Measurements from ENCODE around the gene DOCK1.

The DOCK1 gene

DNA sequence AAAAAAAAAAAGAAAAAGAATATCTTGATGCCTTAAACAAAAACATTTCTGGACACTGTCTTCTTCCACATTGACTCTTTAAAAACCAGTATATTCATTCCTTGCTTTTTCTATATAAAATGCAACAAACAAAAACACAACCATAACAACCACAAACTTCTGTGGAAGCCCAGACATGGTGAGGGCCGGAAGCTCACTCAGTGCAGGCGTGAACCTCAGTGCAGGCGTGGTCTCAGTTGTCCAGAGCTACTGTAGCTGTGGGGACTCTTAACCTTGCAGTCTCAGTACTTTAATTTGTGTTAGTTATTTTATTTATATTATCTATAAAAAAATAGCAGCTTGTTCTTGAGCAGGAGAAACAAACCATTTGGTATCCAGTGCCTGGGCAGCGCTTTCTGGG lies 131.8 kb downstream of the DOCK1 start:
- no peak for DNase-seq (ENCODE audit: low read depth)

DNA sequence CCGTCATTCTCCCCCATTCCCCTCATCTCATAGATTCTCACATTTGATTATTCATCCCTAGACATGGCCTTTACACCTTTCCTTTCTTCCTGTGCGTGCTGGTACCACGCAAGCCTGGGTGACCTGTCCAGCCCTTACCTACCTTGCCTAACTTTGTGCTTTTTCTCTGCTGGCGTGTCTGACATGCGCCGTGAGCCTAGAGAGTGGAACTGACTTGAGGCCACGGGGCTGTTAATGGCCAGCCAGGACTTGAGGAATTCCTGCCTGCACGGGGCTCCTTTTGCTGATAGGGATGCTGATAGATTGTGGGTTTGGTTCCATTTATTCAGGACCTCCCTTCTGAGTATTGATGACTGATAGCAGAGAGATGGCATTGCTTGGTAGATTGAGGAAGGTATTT lies 134.2 kb downstream of the DOCK1 start:
- no peak for DNase-seq (ENCODE audit: low read depth)

DNA sequence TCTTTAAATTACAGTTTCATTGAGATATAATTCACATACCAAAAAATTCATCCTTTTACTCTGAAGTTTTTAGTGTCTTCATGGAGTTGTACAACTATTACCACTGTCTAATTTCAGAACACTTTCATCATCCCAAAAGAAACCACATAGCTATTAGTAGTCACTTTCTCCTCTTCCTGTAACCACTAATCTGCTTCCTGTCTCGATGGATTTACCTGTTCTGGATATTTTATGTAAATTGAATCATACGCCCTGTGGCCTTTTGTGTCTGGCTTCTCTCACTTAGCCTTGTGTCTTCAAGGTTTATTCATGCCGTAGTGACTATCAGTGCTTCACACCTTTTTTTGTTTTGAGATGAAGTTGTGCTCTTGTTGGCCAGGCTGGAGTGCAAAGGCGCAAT lies 135.5 kb downstream of the DOCK1 start:
- DNase-seq (ENCODE audit: low read depth) = no peak

DNA sequence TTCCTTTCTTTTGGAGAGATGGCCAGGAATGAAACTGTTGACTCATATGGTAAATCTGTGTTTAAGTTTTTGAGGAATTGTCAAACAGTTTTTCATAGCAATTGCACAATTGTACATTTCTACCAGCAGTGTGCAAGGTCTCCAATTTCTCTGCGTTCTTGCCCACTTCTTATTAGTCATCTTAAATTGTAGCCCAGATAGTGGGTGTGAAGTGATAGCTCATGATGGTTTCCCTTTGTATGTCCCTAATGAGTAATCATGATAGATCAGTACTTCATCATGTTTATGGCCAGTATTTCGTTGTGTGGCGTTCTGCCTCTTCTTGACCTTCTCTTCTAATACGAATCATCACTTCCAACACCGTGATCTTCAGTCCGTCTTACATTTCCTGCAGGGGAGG lies 136.3 kb downstream of the DOCK1 start:
- no peak for DNase-seq (ENCODE audit: low read depth)

DNA sequence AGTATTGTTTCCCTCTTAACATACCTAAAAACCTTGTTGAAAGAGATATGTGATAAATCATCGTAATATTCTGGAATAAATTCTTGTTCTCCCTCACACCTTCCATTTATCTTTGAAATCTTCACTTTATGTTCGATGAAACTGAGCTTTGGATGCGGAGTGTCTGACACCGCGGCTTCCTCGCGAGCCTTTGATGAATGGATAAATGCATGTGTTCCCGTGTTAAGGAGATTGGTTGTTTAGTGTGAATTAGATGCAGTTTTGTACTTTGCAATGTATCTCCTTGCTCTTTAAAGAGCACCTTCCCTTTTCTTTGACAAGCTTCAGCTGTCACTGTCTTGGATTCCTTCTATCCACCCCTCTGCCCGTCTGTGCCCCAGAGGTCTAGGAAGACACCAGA lies 138.1 kb downstream of the DOCK1 start:
- DNase-seq (ENCODE audit: low read depth) = no peak

DNA sequence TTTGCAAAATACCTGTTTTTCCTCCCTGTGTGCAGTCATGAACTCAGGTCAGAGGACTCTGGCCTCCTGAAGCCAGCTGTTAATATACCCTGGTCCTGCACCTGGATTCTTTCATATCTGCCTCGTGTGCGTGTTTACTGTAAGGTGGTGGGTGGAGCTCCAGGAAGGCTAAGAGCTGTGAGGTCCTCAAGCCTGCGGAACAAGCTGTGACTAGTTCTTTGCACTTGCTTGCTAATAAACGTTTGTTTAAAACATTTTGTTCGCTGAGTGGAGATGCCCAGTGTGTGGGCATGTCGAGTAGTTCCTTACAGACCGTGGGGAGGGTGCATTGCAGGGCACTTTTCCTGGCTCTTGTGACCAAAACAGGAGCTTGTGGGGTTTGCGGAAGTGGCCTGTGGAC lies 139.0 kb downstream of the DOCK1 start:
- no peak for DNase-seq (ENCODE audit: low read depth)

DNA sequence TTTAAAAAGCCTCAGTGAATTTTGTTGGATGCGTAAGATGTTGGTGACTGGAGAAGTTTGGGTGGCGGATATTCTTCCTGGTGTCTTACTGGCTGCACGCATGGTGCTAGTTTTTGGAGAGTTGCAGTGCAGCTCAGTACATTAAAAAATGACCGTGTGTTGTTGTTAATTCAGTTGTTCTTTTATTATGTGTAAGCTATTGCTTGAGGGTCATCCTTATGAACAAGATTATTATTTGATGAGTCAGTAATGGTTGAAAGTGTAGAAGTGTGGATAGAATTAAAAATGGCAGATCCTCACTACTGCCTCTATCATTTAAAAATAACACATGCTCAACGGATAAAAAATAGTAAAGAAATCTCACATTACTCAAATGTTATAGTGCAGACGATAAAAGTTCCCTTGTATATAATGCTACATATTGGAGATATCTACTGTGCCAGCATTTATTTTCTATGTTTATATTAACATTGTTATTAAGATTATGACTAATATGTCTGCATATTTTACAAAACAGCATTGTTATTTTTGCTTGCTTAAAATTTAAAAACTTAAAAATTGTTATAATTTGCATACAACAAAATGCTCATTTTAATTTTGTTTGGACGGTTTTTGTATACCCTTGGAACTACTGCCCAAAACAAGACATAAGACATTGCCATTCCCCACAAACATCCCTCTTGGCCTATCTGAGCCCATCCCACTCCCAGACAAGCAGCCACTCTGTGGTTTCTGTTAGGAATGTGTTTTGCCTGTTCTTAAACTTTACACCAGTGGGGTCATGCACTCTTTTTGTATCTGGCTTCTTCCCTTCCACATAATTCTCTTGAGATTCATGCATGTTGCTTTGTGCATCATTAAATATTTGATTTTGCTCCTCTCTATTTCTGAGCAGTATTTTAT lies 142.0 kb downstream of the DOCK1 start:
- no peak for DNase-seq (ENCODE audit: low read depth)

DNA sequence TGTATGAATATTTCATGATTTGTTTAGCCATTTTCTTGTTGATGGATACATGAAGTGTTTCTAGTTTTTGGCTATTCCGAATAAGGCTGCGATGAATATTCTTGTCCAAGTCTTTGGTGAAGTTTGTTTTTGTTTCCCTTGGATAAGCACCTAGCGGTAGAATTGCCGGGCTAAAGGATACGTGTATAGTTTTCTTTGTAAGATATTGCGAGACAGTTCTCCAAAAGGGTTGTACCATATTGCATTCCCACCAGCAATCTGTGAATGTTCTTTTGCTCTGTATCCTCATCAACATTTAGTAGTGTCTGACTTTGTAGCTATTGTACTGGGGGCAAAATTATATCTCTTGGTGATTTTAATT lies 142.6 kb downstream of the DOCK1 start:
- no peak for DNase-seq (ENCODE audit: low read depth)

DNA sequence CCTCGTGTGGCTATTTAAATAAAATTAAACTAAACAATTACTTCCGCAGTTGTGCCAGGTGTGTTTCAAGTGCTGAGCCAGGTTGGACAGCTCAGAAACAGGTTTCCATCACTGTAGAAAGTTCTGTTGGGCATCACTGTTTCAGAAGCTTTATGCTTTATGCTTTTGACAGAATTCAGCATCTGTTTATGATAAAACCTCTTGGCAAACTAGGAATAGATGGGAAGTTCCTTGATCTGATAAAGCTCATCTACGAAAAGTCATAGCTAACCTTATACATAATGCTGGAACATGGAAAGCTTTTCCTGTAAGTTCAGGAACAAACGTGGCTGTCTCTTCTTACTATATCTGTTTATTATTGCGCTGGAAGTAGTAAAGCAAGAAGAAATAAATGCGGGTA lies 143.4 kb downstream of the DOCK1 start:
- DNase-seq (ENCODE audit: low read depth) = no peak

DNA sequence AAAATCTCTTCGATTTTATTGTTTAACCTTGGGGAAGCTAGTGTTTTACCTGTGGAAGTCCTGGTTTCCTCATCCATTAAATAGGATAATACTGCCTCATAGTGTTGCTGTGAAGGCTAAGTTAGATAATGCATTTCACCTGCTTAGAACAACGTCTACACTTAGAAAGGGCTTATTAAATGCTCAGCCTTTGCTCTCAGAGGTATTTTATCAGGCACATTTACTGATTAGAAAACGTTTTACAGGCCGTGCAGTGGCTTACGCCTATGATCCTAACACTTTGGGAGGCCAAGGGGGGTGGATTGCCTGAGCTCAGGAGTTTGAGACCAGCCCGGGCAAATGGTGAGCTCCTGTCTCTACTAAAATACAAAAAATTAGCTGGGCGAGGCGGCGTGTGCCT lies 146.8 kb downstream of the DOCK1 start:
- DNase-seq (ENCODE audit: low read depth) = no peak

DNA sequence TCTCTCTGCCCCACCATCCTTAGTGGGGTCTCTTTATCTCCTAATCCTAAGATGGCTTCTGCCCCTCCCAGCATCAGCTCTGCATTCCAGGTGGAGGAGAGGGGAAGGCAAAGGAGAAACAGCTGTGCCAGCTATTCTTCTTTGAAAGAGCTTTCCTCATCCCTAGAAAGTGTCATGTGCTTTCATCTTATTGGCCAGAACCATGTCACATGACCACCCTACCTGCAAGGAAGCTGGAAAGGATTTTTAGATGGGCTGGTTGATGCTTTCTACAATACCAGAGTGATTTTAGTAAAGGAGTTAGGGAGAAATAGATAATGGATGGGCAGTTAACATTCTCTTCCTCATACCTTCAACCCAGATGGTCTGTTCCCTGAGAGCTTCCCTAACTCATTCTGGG lies 150.0 kb downstream of the DOCK1 start:
- DNase-seq (ENCODE audit: low read depth) = no peak

DNA sequence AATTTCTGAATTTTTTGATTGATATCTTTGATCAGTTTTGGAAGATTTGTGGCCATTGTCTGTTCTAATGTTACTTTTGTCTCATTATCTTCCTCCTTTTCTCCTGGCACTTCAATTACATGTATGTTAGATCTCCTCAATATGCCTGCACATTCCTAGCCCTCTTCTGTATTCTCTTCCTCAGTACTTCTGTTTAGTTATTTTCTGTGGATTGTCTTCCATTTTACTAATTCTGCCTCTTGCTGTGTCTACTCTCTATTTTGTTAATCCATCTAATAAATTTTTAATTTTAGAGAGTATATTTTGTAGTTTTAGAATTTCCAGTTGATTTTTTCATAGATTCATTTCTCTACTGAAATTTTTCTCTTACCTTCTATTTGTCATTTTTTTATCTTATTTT lies 154.1 kb downstream of the DOCK1 start:
- DNase-seq (ENCODE audit: low read depth) = no peak

DNA sequence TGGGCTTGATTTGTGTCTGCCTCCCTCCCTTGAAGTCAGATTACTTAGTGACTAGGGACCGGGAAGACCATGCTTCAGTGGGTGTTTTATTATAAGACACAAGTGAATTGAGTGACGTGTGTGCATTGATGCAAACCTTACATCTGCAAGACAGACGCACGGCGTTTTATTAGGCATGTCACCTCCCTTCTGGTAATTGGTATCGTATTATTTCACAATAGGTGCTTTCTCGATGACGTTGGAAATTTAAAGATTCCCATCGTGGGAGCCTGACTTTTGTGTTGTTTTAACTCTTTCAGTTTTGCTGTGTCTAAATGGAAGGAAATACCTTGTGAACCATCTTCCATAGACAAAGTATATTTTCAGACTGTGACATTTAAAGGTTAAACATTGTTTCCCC lies 158.5 kb downstream of the DOCK1 start:
- DNase-seq (ENCODE audit: low read depth) = no peak

DNA sequence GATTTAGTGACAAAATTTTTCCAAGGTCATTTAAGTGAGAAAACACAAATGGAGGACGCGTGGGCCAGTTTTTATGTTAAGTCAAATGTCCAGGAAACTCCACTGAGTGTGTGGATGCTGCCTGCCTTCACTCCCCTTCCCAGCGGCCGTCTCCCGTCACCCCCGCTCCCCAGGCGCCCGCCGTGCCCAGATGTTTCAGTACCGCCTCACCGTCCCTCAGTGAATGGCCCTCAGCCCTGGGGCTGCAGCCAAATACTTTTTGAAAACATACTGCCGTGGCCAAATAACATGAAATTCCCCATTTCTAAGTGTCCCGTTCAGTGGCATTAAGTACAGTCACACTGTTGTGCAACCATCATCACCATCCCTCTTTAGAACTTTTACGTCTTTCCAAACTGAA lies 159.2 kb downstream of the DOCK1 start:
- no peak for DNase-seq (ENCODE audit: low read depth)

DNA sequence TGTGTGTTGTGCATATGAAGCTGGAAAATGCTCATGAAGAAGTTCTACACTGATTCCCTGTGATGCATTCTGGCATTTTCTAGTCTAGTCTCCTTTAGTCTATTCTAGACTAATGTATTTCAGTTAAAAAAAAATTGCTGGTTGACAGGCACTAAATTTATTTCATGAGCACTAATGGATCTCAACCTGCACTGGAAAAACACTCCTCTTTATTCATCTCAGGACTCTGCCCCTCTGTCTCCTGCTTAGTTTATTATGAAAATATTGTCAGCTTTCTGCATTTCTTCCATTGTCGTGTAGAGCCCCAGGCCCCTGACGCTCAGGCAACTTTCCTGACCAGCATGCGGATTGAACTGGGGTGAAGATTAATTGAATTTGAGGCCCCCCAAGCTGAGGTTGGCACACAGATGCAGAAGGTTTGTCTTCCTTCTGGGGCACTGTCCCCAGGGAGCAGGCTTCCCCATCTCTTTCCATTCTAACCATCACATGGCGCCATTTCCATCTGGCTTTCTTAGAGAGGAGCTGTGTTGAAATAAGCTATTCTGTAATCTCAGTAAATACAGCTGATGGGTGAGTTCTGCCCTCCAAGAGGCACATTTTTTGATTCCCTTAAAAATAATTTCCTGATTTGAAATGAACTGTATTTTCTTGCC lies 162.4 kb downstream of the DOCK1 start:
- no peak for DNase-seq (ENCODE audit: low read depth)

DNA sequence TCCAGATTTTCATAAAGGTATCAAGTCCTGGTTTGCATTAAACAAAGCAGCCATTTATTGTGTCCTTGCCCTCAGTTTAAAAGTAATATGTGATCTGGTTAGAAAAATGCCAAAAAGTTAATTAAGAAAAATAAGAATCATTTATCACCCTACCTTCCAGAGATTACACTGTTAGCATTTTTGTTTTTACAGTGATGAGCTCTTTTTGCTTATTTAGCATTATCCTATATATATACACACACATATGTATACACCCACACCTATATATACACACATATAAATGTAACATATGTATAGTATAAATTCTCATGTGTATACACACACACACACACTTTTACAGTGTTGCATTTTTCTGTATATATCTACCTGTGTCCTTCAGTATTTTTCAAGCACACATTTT lies 163.3 kb downstream of the DOCK1 start:
- no peak for DNase-seq (ENCODE audit: low read depth)

DNA sequence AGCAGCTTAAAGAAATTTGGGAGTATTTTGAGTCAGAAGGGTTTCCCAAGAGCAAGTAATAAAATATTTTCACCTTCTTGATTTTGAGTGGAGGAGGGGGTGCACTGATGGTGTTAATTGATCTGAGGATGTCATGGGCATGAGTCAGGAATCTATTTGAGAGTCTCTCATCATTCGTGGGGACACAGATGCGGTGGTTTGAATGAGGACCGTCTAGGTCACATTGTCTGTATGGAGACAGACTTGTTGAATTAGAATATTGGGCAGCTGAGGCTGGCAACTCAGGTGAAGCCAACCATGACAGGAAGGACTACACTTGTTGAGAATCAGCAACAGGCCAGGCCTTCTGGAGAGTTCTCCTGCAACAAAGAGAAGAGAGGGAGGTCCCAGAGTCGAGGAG lies 164.2 kb downstream of the DOCK1 start:
- no peak for DNase-seq (ENCODE audit: low read depth)

DNA sequence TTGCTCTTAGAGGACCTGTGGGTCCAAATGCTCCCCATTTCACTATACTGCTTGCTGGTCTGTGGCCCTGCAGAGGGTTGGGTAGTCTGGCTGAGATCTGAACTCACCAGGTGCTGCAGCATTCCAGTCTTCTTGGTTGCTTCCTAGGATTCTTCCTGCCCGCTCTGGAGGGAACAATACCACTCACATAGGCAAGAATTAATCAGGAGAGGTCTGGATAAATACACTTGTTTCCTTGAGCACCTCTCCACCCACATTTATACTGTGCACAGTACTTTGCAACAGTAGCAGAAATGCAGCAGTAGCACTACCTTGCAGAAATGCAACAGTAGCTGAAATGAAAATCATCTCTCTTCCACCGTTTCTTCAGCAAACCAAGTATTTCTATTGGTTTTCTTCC lies 165.9 kb downstream of the DOCK1 start:
- no peak for DNase-seq (ENCODE audit: low read depth)

DNA sequence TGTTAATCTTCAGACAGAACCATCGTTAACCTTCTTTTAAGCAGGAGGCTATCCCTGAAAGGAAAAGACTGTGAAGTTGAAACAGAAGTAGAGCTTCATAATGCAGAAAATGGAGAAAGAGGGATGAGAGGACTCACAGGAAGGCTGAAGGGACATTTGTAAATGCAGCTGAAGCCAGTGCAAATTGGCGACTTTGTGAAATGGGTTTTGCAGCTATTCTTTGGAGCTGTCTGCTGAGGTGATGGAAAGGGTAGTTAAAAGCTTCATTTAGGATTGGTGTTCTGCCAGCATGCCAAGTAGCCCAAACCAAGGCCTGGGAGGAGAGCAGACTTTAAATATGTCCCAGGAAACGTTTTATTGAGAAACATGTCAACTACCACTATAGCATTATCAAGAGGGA lies 168.4 kb downstream of the DOCK1 start:
- DNase-seq (ENCODE audit: low read depth) = no peak

DNA sequence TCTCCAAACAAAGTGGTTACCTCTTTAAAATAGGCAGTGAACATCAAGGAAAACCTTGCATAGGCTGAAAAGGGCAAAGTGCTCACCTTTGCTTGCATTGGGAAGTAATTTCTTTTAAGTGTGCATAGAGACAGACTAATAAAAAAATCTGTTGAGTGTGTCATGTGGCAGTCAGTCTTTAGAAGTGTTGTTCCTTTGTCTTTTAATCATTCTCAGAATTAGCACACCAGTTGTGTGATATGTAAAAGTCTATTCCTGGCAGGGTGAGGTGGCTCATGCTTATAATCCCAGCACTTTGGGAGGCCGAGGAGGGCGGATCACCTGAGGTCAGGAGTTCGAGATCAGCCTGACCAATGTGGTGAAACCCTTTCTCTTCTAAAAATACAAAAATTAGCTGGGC lies 174.2 kb downstream of the DOCK1 start:
- DNase-seq (ENCODE audit: low read depth) = no peak

DNA sequence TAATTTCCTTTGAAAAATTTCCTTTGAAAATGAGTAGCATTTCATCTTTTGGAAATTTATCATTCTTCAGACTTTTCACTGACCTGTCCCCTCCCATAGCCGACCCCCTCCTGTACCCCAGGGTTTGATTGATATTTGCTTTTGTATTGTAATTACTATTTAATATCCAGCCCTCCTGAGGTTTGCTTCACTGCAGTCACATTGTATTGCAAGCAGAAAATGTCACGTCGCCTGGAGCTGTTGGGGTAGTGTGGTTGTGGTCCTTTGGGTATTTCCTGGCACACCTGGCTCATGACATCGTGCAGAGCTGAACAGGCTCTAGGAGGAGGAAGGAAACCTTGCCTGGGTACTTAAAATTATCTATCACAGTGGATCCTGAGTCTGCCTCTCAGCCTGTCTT lies 175.1 kb downstream of the DOCK1 start:
- DNase-seq (ENCODE audit: low read depth) = no peak

DNA sequence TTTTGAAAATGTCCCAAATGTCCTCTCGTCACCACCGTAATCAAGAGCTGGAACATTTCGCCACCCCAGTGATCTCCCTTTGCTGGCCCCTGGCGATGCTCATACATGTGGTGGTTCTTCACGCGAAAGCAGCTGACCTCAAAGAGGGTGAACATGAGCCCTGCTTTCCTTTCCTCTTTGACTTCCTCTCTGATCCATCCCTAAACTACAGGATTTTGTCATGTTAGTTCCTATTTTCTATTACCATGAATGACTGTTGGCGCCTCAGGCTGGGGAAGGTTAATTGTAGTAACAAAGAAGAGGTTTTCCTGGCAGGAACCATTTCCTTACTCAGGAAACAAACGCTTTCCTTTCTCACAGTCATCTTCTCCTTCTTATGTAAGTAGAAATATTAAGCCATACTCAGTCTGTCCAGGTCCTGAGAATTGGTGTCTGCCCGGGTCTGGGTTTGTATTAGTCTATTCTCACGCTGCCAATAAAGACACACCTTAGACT lies 176.7 kb downstream of the DOCK1 start:
- DNase-seq (ENCODE audit: low read depth) = no peak

DNA sequence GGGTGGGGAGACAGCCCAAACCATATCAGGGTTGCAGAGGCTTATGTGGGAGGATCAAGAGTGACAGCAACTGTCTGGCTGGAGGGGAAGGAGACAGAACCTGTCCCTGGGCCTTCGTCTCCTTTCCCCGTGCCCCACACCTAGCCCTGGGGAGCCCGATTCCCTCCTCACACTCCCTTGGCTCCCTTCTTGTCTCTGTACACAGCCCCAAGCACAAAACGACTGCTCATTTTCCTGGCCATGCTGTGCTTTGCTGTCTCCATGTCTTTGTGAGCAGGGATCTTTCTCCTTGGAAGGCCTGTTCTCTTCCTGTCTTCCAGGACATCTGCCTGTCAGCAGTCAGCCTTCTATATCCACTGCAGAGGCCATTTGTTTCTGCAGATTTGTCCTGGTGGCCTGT lies 177.4 kb downstream of the DOCK1 start:
- no peak for DNase-seq (ENCODE audit: low read depth)

DNA sequence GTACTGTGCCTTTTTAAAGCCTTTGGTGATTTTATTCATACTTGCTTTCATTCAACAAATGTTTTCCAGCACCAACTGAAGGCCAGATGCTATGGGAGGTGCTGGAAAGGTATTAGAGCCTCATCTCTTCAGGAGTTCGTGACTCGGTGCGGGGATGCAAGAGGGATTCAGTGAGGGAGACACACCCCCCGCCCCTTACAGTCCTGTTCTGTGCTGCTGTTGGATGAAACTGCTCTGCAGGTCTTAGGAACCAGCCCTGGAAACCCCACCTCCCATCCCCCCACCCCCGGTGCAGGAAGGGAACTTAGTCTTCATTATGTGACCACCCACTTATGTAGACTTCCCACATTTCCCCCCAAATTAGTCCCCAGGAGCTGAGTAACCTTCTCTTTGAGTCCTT lies 180.7 kb downstream of the DOCK1 start:
- no peak for DNase-seq (ENCODE audit: low read depth)

Measured in T follicular helper cell (primary cell).